Heart left ventricle (tissue), 16 donors: ENCODE data around the gene GGTA1. TPM values are rescaled to one million over a fixed set of nuclear protein-coding genes. Genes with fewer than 3 reads are reported as not detected.
A peak's percentile ranks its signal among the peaks of the same experiment; 100 is the strongest.

Source experiments
- ATAC-seq, 4 donors: fragments of 200-7000 bp; cut with Tn5 transposase; one replicate each; pipeline ENCODE4 v1.9.1; 2020 to 2022; ENCODE audit warnings: moderate library complexity in 4 of 4, mild to moderate bottlenecking in 3 of 4, moderate number of reproducible peaks in 1 of 4
- DNase-seq, 5 donors: peaks; one replicate each; pipeline ENCODE4 v3.0.0-alpha.2; 2020
- H3K27ac ChIP-seq, 12 donors: fragments of 200-600 bp; sonication (generic) in 4 of 12; one replicate each; pipeline versions ENCODE4 v1.5.0 to v1.8.0; 2016 to 2022; ENCODE audit warnings: mild to moderate bottlenecking in 2 of 12
- H3K27me3 ChIP-seq, 9 donors: fragments of 200-600 bp; sonication (generic) in 2 of 9; one replicate each; pipeline versions ENCODE4 v1.5.1 to v1.8.0; 2016 to 2022; ENCODE audit warnings: mild to moderate bottlenecking in 3 of 9
- H3K36me3 ChIP-seq, 9 donors: fragments of 200-600 bp; sonication (generic) in 2 of 9; one replicate each; pipeline versions ENCODE4 v1.5.0 to v1.8.0; 2018 to 2022; ENCODE audit warnings: mild to moderate bottlenecking in 2 of 9
- H3K4me1 ChIP-seq, 12 donors: fragments of 200-600 bp; sonication (generic) in 4 of 12; one replicate each; pipeline versions ENCODE4 v1.5.0 to v1.8.0; 2016 to 2022; ENCODE audit warnings: mild to moderate bottlenecking in 3 of 12
- H3K4me3 ChIP-seq, 12 donors: fragments of 200-600 bp; sonication (generic) in 4 of 12; one replicate each; pipeline versions ENCODE4 v1.5.0 to v1.8.0; 2017 to 2022; ENCODE audit warnings: mild to moderate bottlenecking in 9 of 12, moderate library complexity in 4 of 12
- H3K9me3 ChIP-seq, 12 donors: fragments of 200-600 bp; sonication (generic) in 4 of 12; one replicate each; pipeline versions ENCODE4 v1.5.0 to v1.8.0; 2016 to 2022; ENCODE audit warnings: mild to moderate bottlenecking in 1 of 12
- CTCF ChIP-seq, 12 donors: fragments of 200-600 bp; sonication (generic) in 4 of 12; IDR thresholded peaks; one replicate each; pipeline versions ENCODE4 v1.5.0 to v1.8.0; 2018 to 2022; ENCODE audit warnings: antibody characterized with exemption in 12 of 12, mild to moderate bottlenecking in 5 of 12
- POLR2A ChIP-seq, 2 donors: fragments of 450-650 bp; IDR thresholded peaks; one replicate each; pipeline ENCODE4 v1.6.1; 2017; ENCODE audit warnings: antibody characterized with exemption in 2 of 2, mild to moderate bottlenecking in 2 of 2, moderate library complexity in 2 of 2
- WGBS, 4 donors: extraction: QIAGEN DNeasy Blood & Tissue Kit in 2 of 4; methylation state at CpG; one replicate each; pipeline versions ENCODE4 v1.1.5 to v1.1.7; 2013 to 2018; 5-methylcytosine and 5-hydroxymethylcytosine counted together
- intact Hi-C, 10 donors: fragments of 100-400 bp; cut with DNase I; formaldehyde crosslinking; loops; one replicate each; pipeline versions ENCODE4 v1.11.1 to v1.14.2; 2022
- polyA plus RNA-seq, 2 donors: library from polyadenylated mRNA; stranded (reverse); fragments of 200-250 nt; gene quantifications; one replicate each; pipeline ENCODE4 v1.2.3, GENCODE V29; 2013
- total RNA-seq, 9 donors: library from RNA; depleted of rRNA in 2 of 9; stranded (reverse); fragments of >200 nt in 2 of 9; fragmentation: NEBNext Ultra II Directional in 3 of 9; extraction: Animal tissue kit (Norgen Biotek cat#: 25700) in 3 of 9; gene quantifications; one replicate each; pipeline versions ENCODE4 v1.1.0 to v1.2.4, GENCODE V29; 2016 to 2023
- donor health status: ischemic (EF 13 %, LVEDD 7.1; RV severe dilation, severe dysfunction).
- donor health status: healthy with polysubstance abuse.
- donor health status: DM: no; HTN: yes; CAD: no.
- donor health status: DM: no; HTN: no; CAD: no.
- donor health status: ischemic (EF 25% LVEDD 6.9; RV normal size, moderate dysfunction).
- donor health status: ischemic (EF 25% LVEDD 5.7; RV mildly dilated, moderate dysfunction).
- donor health status: healthy.
- donor health status: DM: yes; HTN: yes; CAD: no.
- donor health status: ischemic (EF 35%, LVEDD 5.7; RV mildly dilated, moderate dysfunction).
- donor health status: nonischemic (EF 11% LVEDD 7.7; RV severe dilation, severe dysfunction).
- donor health status: DM: yes; HTN: yes; CAD: no.
- donor health status: PGD.
- donor health status: ischemic (EF 29% LVEDD 5.4; RV normal size, mild dysfunction).
- donor health status: nonischemic (EF 23%, LVEDD 6.1; RV moderate dilation, normal function).

GGTA1 gene
- total and polyA plus RNA-seq, 11 donors = 1.8 to 47.7 (median 8.0) TPM

DNA sequence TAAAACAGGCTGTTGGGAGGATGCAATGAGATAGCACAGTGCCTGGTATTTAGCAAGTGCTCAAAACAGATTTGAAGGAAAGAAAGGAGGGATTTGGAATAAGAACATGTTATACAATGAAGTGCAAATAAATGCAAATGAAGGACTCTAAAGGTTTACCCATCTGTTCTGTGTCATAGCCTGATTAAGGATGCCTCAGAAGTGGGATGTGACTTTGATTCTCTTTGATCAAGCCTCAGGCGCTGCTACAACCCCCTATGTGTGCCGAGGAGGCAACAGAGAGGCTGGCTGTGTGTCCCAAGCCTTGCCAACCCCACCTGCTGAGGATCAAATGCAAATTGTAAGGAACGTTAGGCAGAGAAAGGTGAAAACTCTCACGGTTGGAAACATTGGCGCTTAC lies 27.2 kb downstream of the GGTA1 start:
- WGBS, 4 donors = 89 to 95% (median 91%) methylated on average over 5 of the region's 5 CpGs
- intact Hi-C loops = no loop called here
- TF ChIP-seq CTCF (IDR thresholded peaks at IDR 0.05) (no peak), POLR2A (IDR thresholded peaks at IDR 0.05) (no peak)
- ATAC-seq (no peak), DNase-seq (no peak)
- Histone ChIP-seq H3K4me1 (peaks cover 0 to 43% (median 20%) of the 10 kb centered on the region in 12 donors), H3K36me3 (no peaks in the 10 kb centered on the region), H3K27ac (no peak overlapping the region), H3K4me3 (no peak overlapping the region), H3K27me3 (no peaks in the 10 kb centered on the region), H3K9me3 (no peaks in the 10 kb centered on the region)

- TF ChIP-seq POLR2A (IDR thresholded peaks at IDR 0.05) = no peak
- no peak for TF ChIP-seq CTCF (IDR thresholded peaks at IDR 0.05)
- intact Hi-C loops = no loop called here
- ATAC-seq (no peak), DNase-seq (no peak)
- Histone ChIP-seq H3K4me1 (peaks cover 0 to 24% (median 9%) of the 10 kb centered on the region in 12 donors), H3K27me3 (no peaks in the 10 kb centered on the region), H3K9me3 (no peaks in the 10 kb centered on the region), H3K27ac (peak overlapping the region in 1 of 12 donors; percentile 19), H3K4me3 (no peak overlapping the region), H3K36me3 (peaks cover 0 to under 1% (median 0%) of the 10 kb centered on the region in 9 donors)
- WGBS, 4 donors = 85 to 100% (median 96%) methylated on average over 1 of the region's 1 CpG
Observed at GRCh38 chr9:121466142-121466541, 33.5 kb downstream of the GGTA1 start.

DNA sequence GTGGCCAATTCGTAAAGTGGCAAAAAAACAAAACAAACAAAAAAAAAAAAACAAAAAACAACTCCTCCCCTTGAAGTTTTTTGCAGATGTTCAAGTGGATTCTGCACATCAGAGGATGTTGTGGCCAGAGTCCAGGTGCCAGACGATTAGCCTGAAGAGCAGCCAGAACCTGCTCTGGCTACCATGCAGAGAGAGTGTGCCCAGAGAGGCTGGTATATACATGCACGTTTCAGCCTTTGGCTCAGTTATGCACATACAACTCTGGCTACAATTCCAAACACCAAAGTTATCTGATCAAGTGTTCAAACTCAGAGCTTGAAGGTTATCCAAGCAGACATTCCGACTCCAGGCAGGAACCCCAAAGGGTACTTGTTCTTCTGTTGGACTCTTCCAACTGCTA lies 34.7 kb downstream of the GGTA1 start:
- H3K9me3 ChIP-seq = no peaks in the 10 kb centered on the region
- H3K4me1 ChIP-seq = peaks cover 0 to 24% (median 9%) of the 10 kb centered on the region in 12 donors
- DNase-seq (no peak), ATAC-seq (peak in 2 of 4 donors; percentile 67 to 88)
- H3K36me3 ChIP-seq = peaks cover 0 to 5% (median 0%) of the 10 kb centered on the region in 9 donors
- no peaks in the 10 kb centered on the region for H3K27me3 ChIP-seq
- peak overlapping the region in 3 of 12 donors; percentile 13 to 34 (median 19) for H3K27ac ChIP-seq
- 40 to 52% (median 50%) methylated on average over 4 of the region's 4 CpGs for WGBS, 4 donors
- H3K4me3 ChIP-seq = no peak overlapping the region
- intact Hi-C loops = loop anchor here in 8 of 10 donors (2.0 to 5.0 kb wide), 3 partner anchors 32 to 72 kb away; partner anchors contain the start of gene GGTA1 (in 7 of the 8)
- TF ChIP-seq CTCF (IDR thresholded peaks at IDR 0.05) (no peak), POLR2A (IDR thresholded peaks at IDR 0.05) (no peak)

DNA sequence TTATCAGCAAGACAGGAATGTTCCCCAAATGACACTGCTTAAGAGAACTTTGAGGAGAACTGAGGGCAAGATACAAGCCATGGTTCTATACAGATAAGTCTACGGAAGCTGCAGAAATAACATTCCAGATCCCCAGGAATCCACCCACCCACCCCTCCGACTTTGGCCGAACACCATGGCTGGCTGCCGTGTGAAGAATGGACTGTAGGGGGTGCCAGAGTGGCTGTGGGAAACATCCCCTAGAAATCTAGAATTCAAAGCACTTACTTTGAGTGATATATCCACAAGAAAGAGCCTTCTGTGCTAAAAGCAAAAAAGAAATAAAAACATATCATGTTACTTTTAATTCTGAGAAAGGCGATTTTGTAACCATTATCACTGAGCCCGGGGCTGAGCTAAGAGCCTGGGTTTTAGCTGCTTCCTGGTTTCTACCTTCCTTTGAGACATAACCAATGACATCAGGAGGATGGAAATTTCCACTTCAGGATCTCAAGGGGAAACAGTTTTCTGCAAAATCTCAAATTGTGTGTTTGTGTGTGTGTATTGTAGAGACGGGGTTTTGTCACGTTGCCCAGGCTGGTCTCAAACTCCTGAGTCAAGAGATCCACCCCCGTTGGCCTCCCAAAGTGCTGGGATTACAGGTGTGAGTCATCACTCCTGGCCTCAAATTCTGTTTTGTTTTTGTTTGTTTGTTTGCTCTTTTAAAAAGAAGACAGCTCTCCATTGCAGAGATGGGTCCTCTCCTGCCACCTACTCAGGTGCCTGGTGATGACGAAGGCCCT lies 36.4 kb downstream of the GGTA1 start:
- Histone ChIP-seq H3K4me3 (no peak overlapping the region), H3K27me3 (no peaks in the 10 kb centered on the region), H3K9me3 (no peaks in the 10 kb centered on the region), H3K4me1 (peaks cover 0 to 24% (median 9%) of the 10 kb centered on the region in 12 donors), H3K36me3 (peaks cover 0 to 14% (median 0%) of the 10 kb centered on the region in 9 donors), H3K27ac (no peak overlapping the region)
- TF ChIP-seq POLR2A (IDR thresholded peaks at IDR 0.05) (no peak), CTCF (IDR thresholded peaks at IDR 0.05) (peak; percentile 63 to 88 (median 80))
- intact Hi-C loops = loop anchor here (1.0 to 5.0 kb wide), 8 partner anchors 34 to 78 kb away; partner anchors contain the start of gene GGTA1 (in 8 of the 10)
- DNase-seq (peak; percentile 51 to 73 (median 59)), ATAC-seq (peak in 3 of 4 donors; percentile 58 to 81 (median 65))
- WGBS, 4 donors = 30 to 37% (median 34%) methylated on average over 10 of the region's 10 CpGs
